Hematopoietic multipotent progenitor cell treated with erythropoietin and hydrocortisone succinate and interleukin-3 and kit ligand, for 6 days (in vitro differentiated cells): ENCODE data around the gene RTL5.
A peak's percentile ranks its signal among the peaks of the same experiment; 100 is the strongest.
"Not testable (repeated sequence)": the region's sequence is repeated elsewhere in the genome, so short reads cannot be mapped to it uniquely, and the experiment has no call there.

Source experiments
- DNase-seq: peaks from one replicate; pipeline ENCODE4 v3.0.0-alpha.2; 2015

The RTL5 gene

GRCh38 chrX:72131317-72132294 is at the start of gene RTL5:
Gene RTL5, minus strand, starts transcription at chrX:72131915.
- peak; percentile 63 for DNase-seq

- peak; percentile 42 for DNase-seq
Measured at GRCh38 chrX:72180539-72180938, 48.8 kb upstream of the RTL5 start.

GRCh38 chrX:72176981-72177380 is 45.3 kb upstream of the RTL5 start:
- DNase-seq = no peak

GRCh38 chrX:72176289-72176688 is 44.6 kb upstream of the RTL5 start:
- not testable (repeated sequence) for DNase-seq

GRCh38 chrX:72169008-72169728 is 37.5 kb upstream of the RTL5 start:
- DNase-seq = peak; percentile 20

GRCh38 chrX:72165551-72165950 is 33.8 kb upstream of the RTL5 start:
- no peak for DNase-seq

- DNase-seq = no peak
Measured at GRCh38 chrX:72159769-72160168, 28.1 kb upstream of the RTL5 start.

- DNase-seq = no peak
Measured at GRCh38 chrX:72158773-72159172, 27.1 kb upstream of the RTL5 start.

GRCh38 chrX:72146527-72146926 is 14.8 kb upstream of the RTL5 start:
- DNase-seq = no peak

GRCh38 chrX:72145181-72145580 is 13.5 kb upstream of the RTL5 start:
- no peak for DNase-seq

- no peak for DNase-seq
Measured at GRCh38 chrX:72143609-72143907, 11.8 kb upstream of the RTL5 start.

GRCh38 chrX:72142794-72143608 is 11.3 kb upstream of the RTL5 start:
- DNase-seq = no peak

- DNase-seq = no peak
Measured at GRCh38 chrX:72142094-72142793, 10.5 kb upstream of the RTL5 start.

- DNase-seq = no peak
Measured at GRCh38 chrX:72141372-72142004, 9.8 kb upstream of the RTL5 start.

- DNase-seq = no peak
Measured at GRCh38 chrX:72139538-72139937, 7.8 kb upstream of the RTL5 start.

- no peak for DNase-seq
Measured at GRCh38 chrX:72137846-72138495, 6.3 kb upstream of the RTL5 start.

GRCh38 chrX:72133851-72134546 is 2.3 kb upstream of the RTL5 start:
- no peak for DNase-seq

- DNase-seq = no peak
Measured at GRCh38 chrX:72132456-72132855, 741 bp upstream of the RTL5 start.

GRCh38 chrX:72130762-72131250 is 909 bp downstream of the RTL5 start:
- DNase-seq = no peak

GRCh38 chrX:72130156-72130761 is 1.5 kb downstream of the RTL5 start:
- no peak for DNase-seq
